ENCODE data around the gene FBLN5. TPM values are rescaled to one million over a fixed set of nuclear protein-coding genes. Genes with fewer than 3 reads are reported as not detected.
A peak's percentile ranks its signal among the peaks of the same experiment; 100 is the strongest.
"Not testable (repeated sequence)": the region's sequence is repeated elsewhere in the genome, so short reads cannot be mapped to it uniquely, and the experiment has no call there.

Gene FBLN5
- total RNA-seq, 8 experiments from 2014 or later = 0.50 to 516 (median 3.4) TPM

DNA sequence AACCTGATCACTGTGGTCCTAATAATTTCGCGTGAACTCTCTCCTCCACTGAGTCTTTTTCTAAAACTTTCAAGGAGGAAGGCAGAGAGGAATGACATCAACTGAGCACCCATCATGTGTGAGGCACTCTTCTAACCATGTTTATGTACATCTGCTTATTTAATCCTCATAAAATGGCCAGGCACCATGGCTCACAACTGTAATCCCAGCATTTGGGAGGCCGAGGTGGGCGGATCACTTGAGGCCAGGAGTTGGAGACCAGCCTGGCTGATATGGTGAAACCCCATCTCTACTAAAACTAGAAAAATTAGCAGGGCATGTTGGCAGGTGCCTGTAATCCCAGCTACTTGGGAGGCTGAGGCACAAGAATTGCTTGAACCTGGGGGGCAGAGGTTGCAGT lies 76.1 kb downstream of the FBLN5 start:
- in situ Hi-C loops (cut with MboI; ENCODE audit: low pct_unique_long_range_greater_than_20kb in 2 of 9, low sequenced_read_pairs in 9 of 9, unreplicated experiment in 9 of 9); H3K4me1 ChIP-seq (replicated peaks in 1 of 2); H3K4me3 ChIP-seq; ATAC-seq (replicated peaks in 6 of 8); H3K27ac ChIP-seq: not testable (repeated sequence)
- 61 to 100% (median 88%) methylated on average over 1 to 4 of the region's 4 CpGs; no CpG with 5 or more reads in 3 of the 10 experiments for WGBS, 10 experiments

DNA sequence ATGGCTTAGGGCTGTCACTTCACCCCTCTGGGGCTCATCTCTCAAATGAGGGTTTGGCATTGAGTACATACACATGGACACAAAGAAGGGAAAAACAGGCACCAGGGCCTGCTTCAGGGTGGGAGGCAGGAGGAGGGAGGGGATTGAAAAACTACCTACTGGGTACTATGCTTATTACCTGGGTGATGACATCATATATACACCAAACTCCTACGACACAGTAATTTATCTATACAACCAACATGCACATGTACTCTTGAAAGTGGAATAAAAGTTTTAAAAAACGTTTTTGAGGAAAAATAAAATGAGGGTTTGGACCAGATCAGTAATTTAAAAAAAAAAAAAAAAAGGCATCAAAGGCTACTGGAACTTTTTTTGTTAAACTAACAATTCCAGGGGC lies 76.6 kb downstream of the FBLN5 start:
- 0 to 78% (median 47%) methylated on average over 1 to 2 of the region's 2 CpGs; no CpG with 5 or more reads in 2 of the 10 experiments for WGBS, 10 experiments
- in situ Hi-C loops (cut with MboI; ENCODE audit: low pct_unique_long_range_greater_than_20kb in 2 of 9, low sequenced_read_pairs in 9 of 9, unreplicated experiment in 9 of 9) = no loop called here
- H3K4me3 ChIP-seq = no peak overlapping the region
- no peak for ATAC-seq (replicated peaks in 6 of 8)
- no peak overlapping the region for H3K27ac ChIP-seq
- no peaks in the 10 kb centered on the region for H3K4me1 ChIP-seq (replicated peaks in 1 of 2)

DNA sequence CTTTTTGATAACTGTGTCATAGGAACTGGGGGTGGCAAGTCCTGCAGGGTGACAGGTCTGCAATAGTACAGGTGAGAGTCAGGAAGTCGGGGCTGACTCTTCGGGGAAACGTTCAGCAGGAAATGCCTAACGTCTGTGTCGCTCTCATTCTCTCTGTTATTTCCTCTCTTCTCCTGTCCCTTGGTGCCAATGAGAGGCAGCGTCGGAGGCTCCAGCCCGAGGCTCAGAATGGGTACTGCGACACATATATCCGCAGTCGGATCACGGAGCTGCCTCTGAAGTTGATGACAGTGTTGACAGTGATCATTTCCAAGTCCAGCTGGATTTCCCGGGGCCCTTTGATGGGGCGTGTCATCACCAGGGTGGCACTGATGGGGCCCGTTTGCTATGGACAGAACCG lies 77.5 kb downstream of the FBLN5 start:
- H3K27ac ChIP-seq = no peak overlapping the region
- no peak for ATAC-seq (replicated peaks in 6 of 8)
- WGBS, 10 experiments = 58 to 93% (median 82%) methylated on average over 2 to 8 of the region's 16 CpGs; no CpG with 5 or more reads in 4 of the 10 experiments
- in situ Hi-C loops (cut with MboI; ENCODE audit: low pct_unique_long_range_greater_than_20kb in 2 of 9, low sequenced_read_pairs in 9 of 9, unreplicated experiment in 9 of 9) = no loop called here
- no peaks in the 10 kb centered on the region for H3K4me1 ChIP-seq (replicated peaks in 1 of 2)
- H3K4me3 ChIP-seq = no peak overlapping the region

DNA sequence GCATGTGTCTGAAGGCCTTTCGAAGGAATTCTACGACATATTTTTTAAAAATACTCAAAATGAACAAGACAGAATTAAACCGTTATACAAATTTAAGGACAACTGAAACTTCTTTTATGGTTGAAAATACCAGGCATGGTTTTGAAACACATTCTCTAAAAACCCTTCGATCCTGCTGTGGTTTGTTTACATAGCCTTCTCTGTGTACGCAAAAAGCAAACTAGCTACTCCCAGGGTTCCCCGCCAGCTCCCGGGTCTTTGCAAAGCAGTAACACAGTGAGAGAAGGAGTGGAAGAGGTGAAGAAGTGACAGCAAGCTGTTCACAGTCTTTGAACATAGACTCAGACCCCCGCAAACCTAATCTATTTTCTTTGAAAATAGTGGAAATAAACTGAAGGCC lies 77.9 kb downstream of the FBLN5 start:
- ATAC-seq (replicated peaks in 6 of 8) = peak in 1 of 8 experiments; percentile 49
- no peak overlapping the region for H3K27ac ChIP-seq
- 60 to 91% (median 76%) methylated on average over 3 to 7 of the region's 8 CpGs; no CpG with 5 or more reads in 1 of the 10 experiments for WGBS, 10 experiments
- in situ Hi-C loops (cut with MboI; ENCODE audit: low pct_unique_long_range_greater_than_20kb in 2 of 9, low sequenced_read_pairs in 9 of 9, unreplicated experiment in 9 of 9) = no loop called here
- H3K4me3 ChIP-seq = no peak overlapping the region
- no peaks in the 10 kb centered on the region for H3K4me1 ChIP-seq (replicated peaks in 1 of 2)

DNA sequence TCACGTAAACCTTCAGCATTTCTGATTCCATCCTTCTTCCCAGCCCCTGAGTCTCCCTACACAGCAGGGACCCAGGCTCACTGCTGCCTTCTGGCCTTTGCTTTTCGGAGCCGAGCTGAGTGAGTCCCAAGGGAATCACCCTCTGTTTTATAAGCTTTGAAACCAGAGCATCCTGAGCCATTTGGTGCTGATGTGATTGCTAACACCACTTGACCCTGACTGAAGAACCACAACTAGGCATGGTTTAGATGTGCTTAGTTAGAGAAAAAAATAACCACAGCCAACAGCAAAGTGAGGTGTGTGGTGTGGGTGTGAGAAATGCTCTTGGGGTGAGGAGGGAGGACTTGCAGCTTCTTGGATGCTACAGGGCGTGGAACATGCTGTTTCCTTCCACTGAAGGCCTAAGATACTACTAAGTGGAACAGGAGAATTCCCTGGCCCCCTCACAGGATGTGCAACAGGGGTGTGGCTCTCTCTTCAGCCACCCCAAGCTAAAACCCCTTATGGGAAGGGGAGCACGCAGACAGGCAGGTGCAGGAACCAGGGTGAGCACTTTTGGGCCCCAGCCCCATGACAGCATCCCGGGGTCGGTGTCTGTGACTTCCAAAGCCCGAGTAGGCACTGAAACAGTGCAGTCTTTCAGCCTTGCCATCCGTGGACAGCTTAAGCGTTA lies 80.0 kb downstream of the FBLN5 start, which contains the start of gene TC2N:
Gene TC2N, minus strand, starts transcription at position 221 of the 673 bp plus-strand sequence. CDS start 53,767 bp downstream, outside the sequence.
- Histone ChIP-seq H3K4me1 (replicated peaks in 1 of 2) (no peaks in the 10 kb centered on the region), H3K4me3 (no peak within 1 kb of the TSS), H3K27ac (no peak within 1 kb of the TSS)
- ATAC-seq (replicated peaks in 6 of 8) = no peak
- WGBS, 10 experiments = 70 to 100% (median 87%) methylated on average over 1 to 4 of the region's 10 CpGs; no CpG with 5 or more reads in 5 of the 10 experiments
- in situ Hi-C loops (cut with MboI; ENCODE audit: low pct_unique_long_range_greater_than_20kb in 2 of 9, low sequenced_read_pairs in 9 of 9, unreplicated experiment in 9 of 9) = no loop called here

DNA sequence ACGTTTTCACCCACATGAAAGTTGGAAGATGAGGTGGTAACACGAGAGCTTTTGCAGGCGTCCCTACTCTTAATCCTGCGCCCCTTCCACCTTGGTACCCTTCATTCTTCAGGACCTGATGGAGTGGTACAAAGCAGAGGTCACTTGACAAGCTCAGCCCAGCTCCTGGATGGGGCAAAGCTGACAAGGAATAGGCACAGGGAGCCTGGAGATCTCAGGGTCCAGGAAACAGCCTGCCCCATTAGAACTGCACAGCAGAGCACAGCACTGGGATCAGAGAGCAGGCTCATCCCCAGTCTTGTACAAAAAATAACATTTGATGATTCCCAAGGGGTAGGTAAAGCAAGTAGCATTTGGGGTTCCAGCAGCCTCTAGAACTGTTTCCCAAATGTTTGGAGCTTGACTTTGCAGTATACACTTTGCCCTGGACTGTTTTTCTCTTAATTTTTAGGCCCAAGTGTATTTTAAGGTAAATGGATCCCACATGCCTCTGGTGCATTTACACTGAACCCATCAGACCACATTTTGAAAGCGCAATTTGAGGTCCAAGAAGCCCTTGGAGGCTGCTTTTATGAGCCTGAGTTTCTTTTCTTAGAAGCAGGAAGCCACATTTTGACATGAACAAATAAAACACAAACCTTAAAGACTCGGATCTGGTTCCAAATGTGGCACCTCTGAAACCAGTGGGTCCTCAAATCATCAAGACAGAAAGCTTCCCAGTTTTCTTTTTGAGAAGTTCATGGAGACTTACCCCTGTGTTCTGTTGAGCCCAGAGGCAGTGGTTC lies 80.8 kb downstream of the FBLN5 start:
- H3K4me1 ChIP-seq (replicated peaks in 1 of 2) = no peaks in the 10 kb centered on the region
- in situ Hi-C loops (cut with MboI; ENCODE audit: low pct_unique_long_range_greater_than_20kb in 2 of 9, low sequenced_read_pairs in 9 of 9, unreplicated experiment in 9 of 9) = no loop called here
- WGBS, 10 experiments = 50 to 89% (median 71%) methylated on average over 1 to 5 of the region's 6 CpGs; no CpG with 5 or more reads in 2 of the 10 experiments
- ATAC-seq (replicated peaks in 6 of 8) = no peak
- H3K4me3 ChIP-seq = no peak overlapping the region
- H3K27ac ChIP-seq = no peak overlapping the region

DNA sequence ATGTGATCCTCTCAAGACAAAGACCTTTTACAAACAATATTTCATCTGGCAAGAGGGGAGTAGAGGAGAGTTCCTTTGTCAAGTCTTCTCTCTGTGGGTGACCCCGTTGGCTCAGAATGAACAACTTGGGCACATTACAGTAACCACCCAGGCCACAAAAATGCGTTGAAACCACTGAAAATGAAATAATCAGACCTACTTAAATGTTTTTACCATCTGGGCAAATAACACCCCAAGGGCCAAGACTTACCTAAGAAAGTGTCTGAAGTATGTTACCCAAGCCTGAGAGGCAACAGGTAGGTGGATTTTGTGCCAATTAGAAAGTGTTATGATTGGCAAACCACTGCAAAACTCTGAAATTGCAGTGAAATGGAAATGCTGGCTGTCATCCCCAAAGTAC lies 81.4 kb downstream of the FBLN5 start:
- no peak overlapping the region for H3K27ac ChIP-seq
- no peak overlapping the region for H3K4me3 ChIP-seq
- no peaks in the 10 kb centered on the region for H3K4me1 ChIP-seq (replicated peaks in 1 of 2)
- no peak for ATAC-seq (replicated peaks in 6 of 8)
- in situ Hi-C loops (cut with MboI; ENCODE audit: low pct_unique_long_range_greater_than_20kb in 2 of 9, low sequenced_read_pairs in 9 of 9, unreplicated experiment in 9 of 9) = no loop called here
- WGBS, 10 experiments = 0 to 100% (median 48%) methylated on average over 1 to 2 of the region's 2 CpGs; no CpG with 5 or more reads in 2 of the 10 experiments

DNA sequence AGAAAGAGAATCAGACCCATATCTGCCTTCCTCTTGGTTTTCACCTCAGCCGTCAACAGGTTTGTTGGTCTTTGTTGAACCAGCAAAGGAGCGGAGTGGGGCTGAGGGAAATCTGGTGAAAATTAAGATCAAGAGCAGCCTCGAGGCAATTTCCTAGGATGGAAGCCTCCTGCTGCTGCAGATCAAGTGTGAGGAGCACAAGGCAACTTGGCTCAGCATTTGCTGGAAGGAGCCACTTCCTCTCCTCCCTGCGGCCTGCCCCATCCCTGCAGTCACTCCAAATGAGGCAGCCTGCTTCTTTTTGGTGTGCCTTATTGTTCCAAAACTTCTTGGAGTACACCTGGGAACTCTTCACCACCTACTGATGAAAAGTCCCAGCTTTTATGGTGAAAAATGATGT lies 85.1 kb downstream of the FBLN5 start:
- 29 to 100% (median 71%) methylated on average over 1 to 4 of the region's 4 CpGs; no CpG with 5 or more reads in 3 of the 10 experiments for WGBS, 10 experiments
- Histone ChIP-seq H3K27ac (no peak overlapping the region), H3K4me3 (no peak overlapping the region), H3K4me1 (replicated peaks in 1 of 2) (no peaks in the 10 kb centered on the region)
- in situ Hi-C loops (cut with MboI; ENCODE audit: low pct_unique_long_range_greater_than_20kb in 2 of 9, low sequenced_read_pairs in 9 of 9, unreplicated experiment in 9 of 9) = no loop called here
- no peak for ATAC-seq (replicated peaks in 6 of 8)

DNA sequence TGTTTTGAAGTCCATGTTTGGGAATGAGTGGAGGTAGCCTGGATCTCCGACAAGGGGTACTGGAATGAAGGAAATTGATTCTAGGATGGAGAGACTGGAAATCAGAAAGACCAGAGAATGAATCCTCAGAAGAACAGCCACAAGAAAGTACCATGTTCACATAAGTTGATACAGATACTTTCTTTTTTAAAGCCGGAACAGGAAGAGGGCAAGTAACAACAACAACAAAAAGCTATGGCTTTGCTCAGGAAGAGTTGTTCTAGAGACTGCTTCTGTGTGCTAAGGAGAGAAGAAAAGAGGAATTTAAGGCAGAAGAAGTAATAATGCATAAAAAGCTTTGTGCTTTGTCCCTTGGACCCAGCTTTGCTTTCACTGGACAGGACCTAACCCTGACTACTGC lies 86.4 kb downstream of the FBLN5 start:
- no peak for ATAC-seq (replicated peaks in 6 of 8)
- in situ Hi-C loops (cut with MboI; ENCODE audit: low pct_unique_long_range_greater_than_20kb in 2 of 9, low sequenced_read_pairs in 9 of 9, unreplicated experiment in 9 of 9) = no loop called here
- WGBS, 10 experiments = 56 to 100% (median 89%) methylated on average over 1 to 2 of the region's 2 CpGs; no CpG with 5 or more reads in 1 of the 10 experiments
- no peaks in the 10 kb centered on the region for H3K4me1 ChIP-seq (replicated peaks in 1 of 2)
- no peak overlapping the region for H3K4me3 ChIP-seq
- H3K27ac ChIP-seq = no peak overlapping the region

DNA sequence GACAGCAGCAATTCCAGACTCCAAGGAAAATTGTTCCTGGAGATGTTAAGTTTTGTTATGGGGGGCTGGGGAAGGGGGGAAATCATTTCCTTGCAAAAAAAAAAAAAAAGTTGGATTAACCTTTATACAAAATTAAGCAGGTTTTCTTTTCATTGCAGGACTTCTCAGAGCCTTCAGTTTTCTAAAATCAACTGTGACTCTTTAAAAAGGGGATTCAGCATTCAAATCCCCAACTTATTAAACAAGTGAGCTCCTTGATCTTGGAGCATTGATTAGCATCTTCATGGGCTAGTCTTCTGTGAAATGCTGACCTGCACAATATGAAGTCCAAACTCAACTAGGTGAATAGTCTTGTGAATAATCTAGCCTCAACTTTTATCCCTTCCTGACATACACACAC lies 87.3 kb downstream of the FBLN5 start:
- Histone ChIP-seq H3K4me3 (no peak overlapping the region), H3K27ac (no peak overlapping the region), H3K4me1 (replicated peaks in 1 of 2) (no peaks in the 10 kb centered on the region)
- in situ Hi-C loops (cut with MboI; ENCODE audit: low pct_unique_long_range_greater_than_20kb in 2 of 9, low sequenced_read_pairs in 9 of 9, unreplicated experiment in 9 of 9) = no loop called here
- no peak for ATAC-seq (replicated peaks in 6 of 8)

DNA sequence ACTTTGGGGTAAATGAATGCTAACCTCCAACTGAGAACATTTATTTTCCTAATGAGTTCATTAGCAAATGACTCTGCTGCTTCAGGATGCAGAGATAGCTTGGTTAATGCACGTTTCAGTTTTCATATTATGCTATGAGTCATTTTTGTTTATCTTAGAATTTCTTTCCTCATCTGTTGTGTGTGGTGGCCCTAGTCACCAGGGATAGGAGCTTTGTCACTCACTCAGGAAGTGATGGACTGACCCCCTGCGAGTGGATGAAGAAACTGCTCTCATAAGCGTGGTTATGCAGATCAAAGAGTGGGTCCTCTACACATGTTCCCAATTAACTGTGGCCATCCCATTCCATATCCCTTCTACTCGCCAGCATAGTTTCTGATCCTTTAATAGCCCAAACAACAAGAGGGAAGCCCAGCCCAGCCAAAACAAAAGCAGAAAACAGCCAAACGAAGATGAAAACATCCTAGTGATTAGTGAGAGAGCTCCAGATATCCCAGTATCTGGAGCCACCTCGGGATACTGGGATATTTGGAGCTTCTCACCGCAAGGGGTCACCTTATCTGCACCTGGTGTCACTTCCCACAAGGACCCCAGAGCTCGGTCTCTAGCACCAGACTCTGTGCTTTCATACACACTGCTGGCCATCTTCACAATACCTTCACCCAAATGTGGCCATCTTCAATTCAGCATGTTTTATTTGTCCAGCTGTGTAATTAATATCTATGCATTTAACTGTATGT lies 88.8 kb downstream of the FBLN5 start:
- Histone ChIP-seq H3K4me3 (no peak overlapping the region), H3K27ac (no peak overlapping the region), H3K4me1 (replicated peaks in 1 of 2) (no peaks in the 10 kb centered on the region)
- 10 to 83% (median 43%) methylated on average over 1 to 8 of the region's 8 CpGs; no CpG with 5 or more reads in 2 of the 10 experiments for WGBS, 10 experiments
- peak in 3 of 8 experiments; percentile 94 to 99 (median 97) for ATAC-seq (replicated peaks in 6 of 8)
- in situ Hi-C loops (cut with MboI; ENCODE audit: low pct_unique_long_range_greater_than_20kb in 2 of 9, low sequenced_read_pairs in 9 of 9, unreplicated experiment in 9 of 9) = no loop called here

DNA sequence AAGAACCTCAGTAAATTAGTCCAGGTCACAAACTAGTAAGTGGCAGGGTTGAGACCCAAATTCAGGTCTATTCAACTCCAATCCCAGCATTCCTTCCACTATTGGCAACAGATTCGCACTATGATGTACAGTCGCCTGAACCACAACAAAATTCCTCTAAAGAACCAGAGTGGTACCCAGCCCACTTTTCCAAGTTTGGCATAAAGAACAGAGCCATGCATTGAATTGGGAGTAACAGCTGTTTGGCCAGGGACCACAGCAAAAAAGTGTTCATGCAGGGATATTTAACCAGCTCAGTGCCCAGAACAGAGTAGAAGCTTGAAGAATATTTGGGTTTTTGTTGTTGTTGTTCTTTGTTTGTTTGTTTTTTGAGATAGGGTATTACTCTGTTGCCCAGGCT lies 89.9 kb downstream of the FBLN5 start:
- no peak for ATAC-seq (replicated peaks in 6 of 8)
- 40 to 100% (median 94%) methylated on average over 1 to 2 of the region's 2 CpGs; no CpG with 5 or more reads in 4 of the 10 experiments for WGBS, 10 experiments
- H3K27ac ChIP-seq = no peak overlapping the region

More for the DNA sequence above, 89.9 kb downstream of the FBLN5 start:
- in situ Hi-C loops (cut with MboI; ENCODE audit: low pct_unique_long_range_greater_than_20kb in 2 of 9, low sequenced_read_pairs in 9 of 9, unreplicated experiment in 9 of 9) = no loop called here
- Histone ChIP-seq H3K4me1 (replicated peaks in 1 of 2) (no peaks in the 10 kb centered on the region), H3K4me3 (no peak overlapping the region)

Data from motor neuron (in vitro differentiated cells).